Activated CD8-positive, alpha-beta memory T cell treated with anti-CD3 and anti-CD28 coated beads for 1 hour (primary cell): ENCODE results near the gene FRMD3.

Experiments used
- DNase-seq, 2 donors: peaks; one replicate each; pipeline ENCODE4 v3.0.0-alpha.2; 2020; ENCODE audit warnings: low read depth in 1 of 2; ENCODE audit errors: extremely low read depth in 1 of 2

FRMD3 gene

GRCh38 chr9:83199240-83199639 lies 339.0 kb downstream of the FRMD3 start:
- no peak for DNase-seq

DNA sequence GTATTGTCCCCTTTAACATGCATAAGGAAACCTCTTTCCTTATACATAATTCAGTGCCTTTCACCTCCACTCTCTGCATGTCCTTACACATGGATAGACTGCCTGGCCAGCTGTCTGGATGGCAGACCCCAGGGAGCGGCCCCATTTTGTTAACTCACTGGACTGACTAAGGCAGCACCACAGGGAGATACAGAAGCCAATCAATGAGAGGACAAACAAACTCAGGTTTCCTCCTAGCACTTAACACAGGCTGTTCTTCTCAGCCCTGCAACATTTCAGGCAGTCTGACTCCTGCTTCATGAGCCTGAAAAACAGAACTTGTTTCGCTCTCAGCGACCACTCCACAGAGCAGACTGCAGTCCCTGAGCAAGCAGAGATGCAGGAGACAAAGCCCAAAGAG lies 339.8 kb downstream of the FRMD3 start:
- DNase-seq = no peak

GRCh38 chr9:83197591-83197990 lies 340.6 kb downstream of the FRMD3 start:
- DNase-seq = no peak

GRCh38 chr9:83196946-83197345 lies 341.3 kb downstream of the FRMD3 start:
- no peak for DNase-seq
